Dermis microvascular lymphatic vessel endothelial cell (primary cell): ENCODE results near the gene PCDHGB5. TPM values are rescaled to one million over a fixed set of nuclear protein-coding genes. Genes with fewer than 3 reads are reported as not detected.

ENCODE experiments used
- DNase-seq, 2 donors: peaks; one replicate each; pipeline versions ENCODE4 v3.0.0 to v3.0.0-alpha.2; 2010; ENCODE audit warnings: low read depth in 2 of 2
- total RNA-seq: library from RNA; depleted of rRNA; stranded (reverse); fragments of >200 nt; gene quantifications from 2 replicates; pipeline ENCODE4 v1.2.1, GENCODE V29; 2014

The PCDHGB5 gene
- total RNA-seq, 1 donor from 2014 or later: 6.4 TPM

DNA sequence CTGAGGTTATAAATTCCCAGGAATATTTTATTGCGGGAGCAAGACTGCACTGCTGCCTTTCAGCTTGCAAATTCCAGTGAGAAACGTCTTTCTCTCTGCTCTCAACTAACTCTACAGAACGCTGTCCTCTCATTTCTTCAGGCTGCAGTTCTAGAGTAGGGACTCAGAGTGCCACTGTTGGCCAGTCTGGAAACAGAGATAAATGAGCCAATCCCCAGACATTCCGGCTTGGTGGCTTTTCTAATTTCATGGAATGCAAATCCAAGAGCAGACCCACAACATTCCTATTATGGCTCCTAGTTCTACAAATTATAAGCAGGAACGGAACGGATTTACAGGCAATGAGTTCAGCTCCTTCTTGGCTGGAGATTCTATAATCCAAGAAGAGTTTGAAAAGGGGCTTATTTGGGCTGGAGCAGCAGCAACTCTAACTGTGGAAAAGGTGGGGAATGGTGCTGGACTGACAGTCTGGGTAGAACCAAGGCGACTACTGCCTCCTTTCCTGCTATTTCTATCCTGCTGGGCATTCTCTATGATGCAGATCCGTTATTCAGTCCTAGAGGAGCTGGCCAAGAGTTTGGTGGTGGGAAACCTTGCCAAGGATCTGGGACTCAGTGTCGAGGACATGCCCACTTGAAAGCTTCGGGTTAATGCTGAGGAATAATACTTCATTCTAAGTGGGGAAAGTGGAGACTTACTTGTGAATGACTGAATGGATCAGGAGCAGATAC is 41.8 kb downstream of the PCDHGB5 start:
- DNase-seq: no peak

DNA sequence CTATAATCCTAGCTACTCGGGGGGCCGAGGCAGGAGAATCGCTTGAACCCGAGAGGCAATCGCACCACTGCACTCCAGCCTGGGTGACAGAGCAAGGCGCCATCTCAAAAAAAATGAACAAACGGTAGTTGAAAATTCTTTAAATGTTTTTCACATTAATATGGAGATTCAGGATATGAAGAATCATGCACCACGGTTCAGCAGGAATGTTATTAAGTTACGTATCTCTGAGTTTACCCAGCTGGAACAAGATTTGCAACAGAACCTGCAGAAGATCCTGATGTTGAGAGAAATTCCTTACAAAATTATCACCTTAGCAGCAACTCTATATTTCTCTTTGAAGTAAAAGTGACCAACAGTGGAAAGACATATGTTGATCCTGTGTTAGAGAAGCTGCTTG is 42.6 kb downstream of the PCDHGB5 start:
- DNase-seq: no peak

DNA sequence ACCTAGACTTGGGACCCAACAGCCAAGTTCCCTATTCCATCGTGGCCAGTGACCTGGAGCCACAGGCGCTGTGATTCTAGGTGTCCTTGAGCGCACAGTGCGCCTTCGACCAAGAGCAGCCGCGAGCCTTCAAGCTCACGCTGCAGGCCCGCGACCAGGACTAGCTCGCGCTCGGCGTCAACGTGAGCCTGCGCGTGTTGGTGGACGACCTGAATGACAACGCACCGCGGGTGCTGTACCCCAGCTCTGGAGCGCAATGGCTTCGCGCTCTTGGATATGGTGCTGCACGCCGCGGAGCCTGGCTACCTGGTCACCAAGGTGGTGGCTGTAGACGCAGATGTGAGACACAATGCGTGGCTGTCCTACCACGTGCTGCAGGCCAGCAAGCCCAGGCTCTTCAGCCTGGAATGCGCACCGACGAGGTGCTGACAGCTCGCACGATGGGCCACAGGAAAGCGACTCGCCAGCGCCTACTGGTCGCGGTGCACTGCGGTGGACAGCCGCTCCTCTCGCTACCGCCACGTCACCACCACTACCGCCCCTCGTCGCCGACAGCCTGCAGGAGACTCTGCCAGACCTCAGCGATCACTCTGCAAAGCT is 43.9 kb downstream of the PCDHGB5 start:
- no peak for DNase-seq

Other genes starting within 250 kb of the PCDHGB5 start
- gene PCDHB6, start 247.9 kb upstream of the PCDHGB5 start, total RNA-seq: under 0.01 and 0.13 TPM in 2 replicates
- 0.26 and 1.4 TPM in 2 replicates for gene PCDHB7, start 225.3 kb upstream of the PCDHGB5 start, total RNA-seq
- gene PCDHB8, start 220.2 kb upstream of the PCDHGB5 start, total RNA-seq: 0.38 and 0.51 TPM in 2 replicates
- gene PCDHB16, start 215.6 kb upstream of the PCDHGB5 start, total RNA-seq: 0.13 and 0.76 TPM in 2 replicates
- gene PCDHB9, start 210.8 kb upstream of the PCDHGB5 start, total RNA-seq: 0.13 and 0.25 TPM in 2 replicates
- 0.39 and 1.0 TPM in 2 replicates for gene PCDHB10, start 205.6 kb upstream of the PCDHGB5 start, total RNA-seq
- gene PCDHB11, start 198.3 kb upstream of the PCDHGB5 start, total RNA-seq: 0.13 and 0.89 TPM in 2 replicates
- 0.26 and 0.76 TPM in 2 replicates for gene PCDHB12, start 189.2 kb upstream of the PCDHGB5 start, total RNA-seq
- 0.51 and 1.9 TPM in 2 replicates for gene PCDHB13, start 184.0 kb upstream of the PCDHGB5 start, total RNA-seq
- 0.51 and 1.3 TPM in 2 replicates for gene PCDHB14, start 174.6 kb upstream of the PCDHGB5 start, total RNA-seq
- 0.26 and 0.76 TPM in 2 replicates for gene PCDHB15, start 152.6 kb upstream of the PCDHGB5 start, total RNA-seq
- gene SLC25A2, start 93.9 kb upstream of the PCDHGB5 start, total RNA-seq: under 0.01 and 0.13 TPM in 2 replicates
- 51.2 and 51.5 TPM in 2 replicates for gene TAF7, start 77.2 kb upstream of the PCDHGB5 start, total RNA-seq
- gene PCDHGA1, start 67.4 kb upstream of the PCDHGB5 start, total RNA-seq: 0.26 and 0.51 TPM in 2 replicates
- gene PCDHGA2, start 59.2 kb upstream of the PCDHGB5 start, total RNA-seq: 0.39 and 1.1 TPM in 2 replicates
- gene PCDHGA3, start 54.1 kb upstream of the PCDHGB5 start, total RNA-seq: 0.13 and 0.63 TPM in 2 replicates
- gene PCDHGB1, start 47.8 kb upstream of the PCDHGB5 start, total RNA-seq: 0.39 and 1.1 TPM in 2 replicates
- gene PCDHGA4, start 42.9 kb upstream of the PCDHGB5 start, total RNA-seq: 0.90 and 2.1 TPM in 2 replicates
- gene PCDHGB2, start 38.0 kb upstream of the PCDHGB5 start, total RNA-seq: 0.64 and 1.9 TPM in 2 replicates
- gene PCDHGA5, start 33.8 kb upstream of the PCDHGB5 start, total RNA-seq: 0.26 and 0.63 TPM in 2 replicates
- gene PCDHGB3, start 27.7 kb upstream of the PCDHGB5 start, total RNA-seq: 1.9 and 3.8 TPM in 2 replicates
- gene PCDHGA6, start 24.1 kb upstream of the PCDHGB5 start, total RNA-seq: 1.2 and 2.4 TPM in 2 replicates
- gene PCDHGA7, start 15.2 kb upstream of the PCDHGB5 start, total RNA-seq: 0.64 and 1.5 TPM in 2 replicates
- 6.4 and 10.6 TPM in 2 replicates for gene PCDHGB4, start 10.2 kb upstream of the PCDHGB5 start, total RNA-seq
- gene PCDHGA8, start 5.3 kb upstream of the PCDHGB5 start, total RNA-seq: 0.64 and 1.1 TPM in 2 replicates
- 1.4 and 2.4 TPM in 2 replicates for gene PCDHGA9, start 4.8 kb downstream of the PCDHGB5 start, total RNA-seq
- 1.5 and 2.7 TPM in 2 replicates for gene PCDHGB6, start 10.1 kb downstream of the PCDHGB5 start, total RNA-seq
- 3.0 and 6.2 TPM in 2 replicates for gene PCDHGA10, start 15.0 kb downstream of the PCDHGB5 start, total RNA-seq
- gene PCDHGB7, start 19.7 kb downstream of the PCDHGB5 start, total RNA-seq: 3.7 and 8.2 TPM in 2 replicates
- 4.0 and 5.4 TPM in 2 replicates for gene PCDHGA11, start 23.1 kb downstream of the PCDHGB5 start, total RNA-seq
- gene PCDHGA12, start 32.6 kb downstream of the PCDHGB5 start, total RNA-seq: 3.5 and 3.9 TPM in 2 replicates
- 12.3 and 15.6 TPM in 2 replicates for gene PCDHGC3, start 78.0 kb downstream of the PCDHGB5 start, total RNA-seq
- 0.77 and 0.89 TPM in 2 replicates for gene PCDHGC4, start 87.1 kb downstream of the PCDHGB5 start, total RNA-seq
- 0.26 and 0.51 TPM in 2 replicates for gene PCDHGC5, start 91.1 kb downstream of the PCDHGB5 start, total RNA-seq
- 41.1 and 43.0 TPM in 2 replicates for gene DIAPH1, start 221.1 kb downstream of the PCDHGB5 start, total RNA-seq
- 46.6 and 52.8 TPM in 2 replicates for gene HDAC3, start 238.9 kb downstream of the PCDHGB5 start, total RNA-seq
- gene RELL2, start 239.1 kb downstream of the PCDHGB5 start, total RNA-seq: 6.2 and 6.3 TPM in 2 replicates